ENCODE measurements around the gene ASCC1.

Gene ASCC1

DNA sequence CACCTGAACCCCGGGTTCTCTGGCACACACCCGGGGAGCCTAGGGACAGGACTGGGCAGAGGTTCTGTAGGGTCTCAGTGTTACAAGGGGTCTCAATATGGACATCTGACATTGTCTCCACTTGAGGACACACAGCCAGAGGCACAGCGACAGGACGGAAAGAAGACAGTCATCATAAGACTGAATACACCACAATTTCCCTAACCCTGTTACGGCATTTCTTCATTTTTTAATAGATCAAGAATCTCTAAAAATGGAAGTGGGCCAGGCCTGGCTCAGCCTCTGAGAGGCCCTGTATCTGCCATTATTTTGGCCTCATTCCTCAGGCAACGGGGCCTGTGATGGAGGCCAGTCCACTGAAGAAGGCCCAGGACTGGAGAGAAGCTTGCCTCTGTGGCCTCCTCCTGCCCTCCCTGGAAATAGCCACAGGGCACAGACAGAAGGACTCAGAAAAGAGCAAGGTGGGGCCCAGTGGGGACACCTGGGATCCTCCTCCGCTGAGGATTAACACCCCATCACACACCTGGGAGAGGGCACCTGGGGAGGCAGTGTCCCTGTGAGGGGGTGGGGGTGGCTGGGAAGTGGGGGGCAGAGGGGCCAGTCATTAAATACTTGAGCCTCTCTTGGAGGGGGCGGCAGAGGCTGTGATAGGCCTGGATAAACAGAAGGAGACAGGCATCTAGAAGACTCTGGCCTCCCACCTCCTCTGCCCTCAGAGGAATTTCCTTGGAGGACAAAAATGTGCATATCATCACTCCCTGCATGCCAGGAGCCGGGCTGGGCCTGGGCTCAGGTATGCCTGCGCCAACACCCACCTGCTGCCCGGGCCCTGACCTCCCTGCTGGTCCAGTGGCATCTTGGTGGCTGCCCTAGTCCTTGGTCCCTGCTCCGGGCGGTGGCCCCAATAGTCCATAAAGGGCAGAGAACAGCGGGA is 135.8 kb downstream of the ASCC1 start:
- DNase-seq = no peak
- Mint-ChIP-seq H3K9me3 (no peaks in the 10 kb centered on the region), H3K4me3 (peak overlapping the region; percentile 45), H3K36me3 (ENCODE audit: low read depth) (peaks cover 25% of the 10 kb centered on the region), H3K4me1 (peaks cover 94% of the 10 kb centered on the region), H3K27ac (peak overlapping the region; percentile 89), H3K27me3 (no peaks in the 10 kb centered on the region)
- ATAC-seq = peak; percentile 2

DNA sequence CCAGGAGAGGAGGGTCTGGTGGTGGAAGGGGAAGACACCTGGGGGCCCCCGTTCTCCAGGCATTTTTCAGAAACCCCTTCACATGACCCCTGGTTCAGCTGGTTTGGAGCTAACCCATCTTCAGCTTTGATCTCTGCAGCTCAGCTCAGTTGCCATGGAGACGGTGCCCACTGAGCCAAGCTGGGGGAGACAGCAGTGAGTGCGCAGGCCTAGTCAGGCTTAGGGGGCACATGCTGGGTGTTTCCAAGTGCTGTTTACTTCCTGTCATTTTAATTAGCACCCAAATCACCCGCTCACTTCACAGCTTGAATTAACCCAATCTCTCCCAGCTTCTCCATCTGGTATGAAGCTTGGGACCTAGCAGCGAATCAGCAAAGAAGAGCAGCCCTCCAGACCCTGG is 136.7 kb downstream of the ASCC1 start:
- Mint-ChIP-seq H3K27ac (peak overlapping the region; percentile 89), H3K36me3 (ENCODE audit: low read depth) (peaks cover 21% of the 10 kb centered on the region), H3K4me1 (peaks cover 94% of the 10 kb centered on the region), H3K27me3 (no peaks in the 10 kb centered on the region), H3K9me3 (no peaks in the 10 kb centered on the region), H3K4me3 (peak overlapping the region; percentile 45)
- peak; percentile 74 for DNase-seq
- ATAC-seq = peak; percentile 50

DNA sequence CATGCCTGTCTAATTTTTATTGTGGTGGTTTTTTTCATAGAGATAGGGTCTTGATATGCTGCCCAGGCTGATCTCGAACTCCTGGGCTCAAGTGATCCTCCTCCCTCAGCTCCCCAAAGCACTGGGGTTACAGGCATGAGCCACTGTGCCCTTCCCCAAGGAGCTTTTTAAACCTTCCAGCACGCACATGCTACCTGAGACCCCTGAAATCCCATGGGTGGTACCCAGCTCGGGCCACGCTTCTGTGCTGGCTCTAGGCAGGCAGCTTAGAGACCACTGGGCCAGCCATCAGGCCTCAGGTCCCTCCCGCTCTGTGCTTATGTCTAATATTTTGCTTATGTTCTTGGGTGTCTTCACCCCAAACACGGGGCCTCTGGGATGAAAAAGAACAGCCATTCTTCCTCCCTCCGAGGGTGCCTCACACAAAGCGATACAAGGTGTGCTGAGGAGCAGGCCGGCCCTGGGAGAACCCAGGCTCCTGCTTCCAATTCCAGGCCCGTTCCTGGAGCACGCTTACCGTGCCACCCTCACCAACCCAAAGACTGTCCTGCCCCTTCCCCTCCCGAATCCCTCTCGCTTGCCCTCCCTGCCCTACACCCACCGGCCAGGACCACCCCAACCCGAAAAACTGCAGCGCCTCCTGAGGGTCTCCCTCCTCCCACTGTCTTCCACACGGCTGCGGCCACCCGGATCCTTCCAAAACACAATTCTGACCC is 138.6 kb downstream of the ASCC1 start:
- H3K27ac Mint-ChIP-seq = peak overlapping the region; percentile 84
- ATAC-seq = no peak
- peaks cover 89% of the 10 kb centered on the region for H3K4me1 Mint-ChIP-seq
- no peak for DNase-seq
- H3K36me3 Mint-ChIP-seq (ENCODE audit: low read depth) = peaks cover 10% of the 10 kb centered on the region
- no peaks in the 10 kb centered on the region for H3K9me3 Mint-ChIP-seq
- no peaks in the 10 kb centered on the region for H3K27me3 Mint-ChIP-seq
- H3K4me3 Mint-ChIP-seq = peak overlapping the region; percentile 19

DNA sequence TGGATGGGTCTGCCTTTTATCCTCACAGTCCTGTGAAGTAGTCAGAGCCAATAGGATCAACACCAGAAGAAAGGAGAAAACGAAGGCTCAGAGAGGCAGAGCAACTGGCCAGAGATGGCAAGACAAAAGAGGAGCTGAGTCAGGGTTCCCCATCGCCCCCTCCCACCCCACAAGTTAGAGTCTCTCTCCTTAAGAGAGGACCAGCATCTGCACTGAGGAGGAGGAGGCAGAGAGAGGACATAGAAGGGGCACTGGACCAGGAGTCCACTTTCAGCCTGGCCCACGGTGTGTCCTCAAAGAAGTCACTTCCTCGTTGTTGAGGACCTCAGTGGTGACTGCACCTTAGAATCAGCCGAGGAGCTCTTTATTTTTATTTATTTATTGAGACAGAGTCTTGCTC is 139.3 kb downstream of the ASCC1 start:
- Mint-ChIP-seq H3K4me3 (peak overlapping the region; percentile 19), H3K27ac (peak overlapping the region; percentile 84), H3K9me3 (no peaks in the 10 kb centered on the region), H3K36me3 (ENCODE audit: low read depth) (peaks cover 15% of the 10 kb centered on the region), H3K27me3 (no peaks in the 10 kb centered on the region), H3K4me1 (peaks cover 83% of the 10 kb centered on the region)
- DNase-seq (no peak), ATAC-seq (no peak)

DNA sequence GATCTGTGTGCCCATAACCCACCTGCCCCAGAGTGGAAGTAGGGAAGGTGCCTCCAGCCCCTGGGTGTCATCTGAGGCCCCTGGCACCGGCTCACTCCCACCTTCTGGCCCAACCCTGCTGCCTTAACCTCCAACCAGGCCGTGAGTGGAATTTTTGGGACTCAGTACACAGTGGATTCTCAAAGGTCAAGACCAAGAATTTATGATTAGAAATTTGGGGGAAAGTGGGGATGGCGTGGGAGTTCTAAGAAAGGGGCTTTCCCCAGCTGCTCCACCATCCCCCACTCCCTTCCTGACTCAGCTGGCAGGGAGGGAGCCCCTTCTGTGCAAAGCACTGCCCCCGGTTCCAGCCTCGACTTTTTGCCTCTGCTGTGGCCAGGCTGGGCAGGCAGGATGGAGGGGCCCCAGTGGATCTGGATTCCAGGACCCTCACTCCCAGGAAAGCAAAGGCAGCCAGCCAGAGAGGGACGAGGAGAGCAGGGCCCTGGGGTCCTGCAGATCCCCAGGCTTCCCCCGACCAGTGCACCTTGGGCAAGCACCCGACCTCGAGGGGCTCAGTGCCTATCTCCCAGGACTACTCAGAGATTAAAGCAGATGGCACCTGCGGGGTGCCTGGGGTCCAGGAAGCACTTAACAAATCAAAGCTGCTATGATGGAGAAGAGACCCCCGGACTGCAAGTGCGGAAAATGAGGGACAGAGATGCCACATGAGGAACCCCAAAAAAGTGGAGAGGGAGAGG is 140.5 kb downstream of the ASCC1 start:
- H3K36me3 Mint-ChIP-seq (ENCODE audit: low read depth) = peaks cover 22% of the 10 kb centered on the region

DNA sequence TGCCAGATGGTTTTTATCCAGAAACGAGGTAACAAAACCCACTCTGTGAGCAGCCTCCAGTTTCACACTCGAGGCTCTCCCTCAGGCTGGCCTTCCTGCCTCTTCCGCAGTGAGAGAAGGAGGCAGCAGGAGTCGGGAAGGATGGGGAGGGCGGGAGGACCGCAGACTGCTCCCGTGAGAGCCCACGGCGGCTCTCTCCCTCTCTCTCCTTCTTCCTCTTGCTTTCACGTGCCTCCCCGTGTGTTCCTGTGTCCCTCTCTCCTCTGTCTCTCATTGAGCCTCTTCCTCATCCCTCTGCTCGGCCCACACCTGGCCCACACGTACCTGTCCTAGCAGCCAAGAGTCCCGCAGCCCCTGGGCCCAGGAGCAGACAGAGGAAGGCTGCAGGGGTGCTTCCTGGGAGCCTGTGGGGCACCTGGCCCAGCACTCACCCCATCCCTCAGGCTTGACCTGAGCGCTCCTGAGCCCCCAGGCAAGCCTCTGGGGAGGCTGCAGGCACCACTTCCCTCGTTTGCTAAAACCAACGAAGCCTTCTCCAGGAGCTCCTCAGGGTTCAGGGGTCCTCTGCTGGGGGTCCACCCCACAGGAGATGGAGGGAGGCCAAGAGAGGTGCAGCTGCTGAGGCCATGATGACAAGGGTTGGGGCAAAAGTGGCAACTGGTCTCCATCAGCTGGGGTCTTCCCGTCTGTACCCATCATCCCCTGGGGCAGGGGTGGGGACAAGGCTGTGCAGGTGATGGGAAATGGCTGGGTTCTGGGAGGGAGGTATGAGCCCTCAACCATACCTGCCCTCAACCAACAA is 141.3 kb downstream of the ASCC1 start:
- no peak for DNase-seq
- Mint-ChIP-seq H3K27me3 (no peaks in the 10 kb centered on the region), H3K9me3 (no peaks in the 10 kb centered on the region), H3K27ac (peak overlapping the region; percentile 84), H3K4me1 (peaks cover 77% of the 10 kb centered on the region), H3K36me3 (ENCODE audit: low read depth) (peaks cover 27% of the 10 kb centered on the region), H3K4me3 (peak overlapping the region; percentile 45)
- no peak for ATAC-seq

More for the DNA sequence above, 140.5 kb downstream of the ASCC1 start:
- Mint-ChIP-seq H3K27me3 (no peaks in the 10 kb centered on the region), H3K9me3 (no peaks in the 10 kb centered on the region), H3K4me3 (peak overlapping the region; percentile 39), H3K4me1 (peaks cover 77% of the 10 kb centered on the region), H3K27ac (peak overlapping the region; percentile 84)
- peak; percentile 57 for DNase-seq
- peak; percentile 55 for ATAC-seq

DNA sequence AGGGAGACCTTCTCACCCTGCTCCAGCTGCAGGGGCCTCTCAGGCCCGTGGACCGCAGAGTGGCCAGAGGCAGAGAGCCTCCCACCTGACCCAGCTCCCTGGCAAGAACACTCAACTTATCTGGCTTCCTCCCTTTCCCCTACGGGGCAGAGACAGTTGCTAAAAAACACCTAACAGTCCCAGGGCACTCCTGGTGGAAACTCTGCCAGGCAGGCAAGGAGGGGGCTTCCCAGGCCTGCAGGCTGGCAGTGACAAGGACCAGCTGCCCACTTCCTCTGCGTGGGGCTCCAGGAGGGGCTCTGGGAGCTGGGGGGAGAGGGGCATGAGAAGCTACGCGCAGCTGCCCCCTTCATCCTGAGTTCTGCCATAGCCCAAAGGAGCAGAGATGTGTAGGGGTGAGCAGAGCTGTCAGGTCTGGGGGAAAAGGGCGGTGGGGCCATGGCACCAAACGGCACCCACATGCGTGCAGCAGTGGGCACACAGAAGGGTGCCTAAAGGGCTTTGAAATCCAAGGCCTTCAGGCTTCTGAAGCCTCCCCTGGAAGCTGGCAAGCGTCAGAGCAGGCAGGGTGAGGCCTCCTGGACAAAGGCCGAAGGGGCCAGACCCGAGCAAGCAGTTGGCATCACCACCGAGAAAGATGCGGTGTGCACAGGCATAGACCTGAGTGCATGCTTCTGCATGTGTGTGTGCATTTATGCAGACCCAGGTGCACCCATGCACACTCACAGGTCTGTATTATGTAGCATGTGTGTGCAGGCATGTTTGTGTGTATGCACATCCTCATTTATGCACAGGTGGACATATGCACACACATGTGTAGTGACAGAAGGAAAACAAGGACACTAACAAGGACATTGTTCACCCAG is 142.1 kb downstream of the ASCC1 start:
- ATAC-seq = no peak
- H3K4me1 Mint-ChIP-seq = peaks cover 75% of the 10 kb centered on the region
- peaks cover 30% of the 10 kb centered on the region for H3K36me3 Mint-ChIP-seq (ENCODE audit: low read depth)
- no peaks in the 10 kb centered on the region for H3K27me3 Mint-ChIP-seq
- peak overlapping the region; percentile 67 for H3K27ac Mint-ChIP-seq
- H3K4me3 Mint-ChIP-seq = peak overlapping the region; percentile 45
- no peak for DNase-seq
- H3K9me3 Mint-ChIP-seq = no peaks in the 10 kb centered on the region

DNA sequence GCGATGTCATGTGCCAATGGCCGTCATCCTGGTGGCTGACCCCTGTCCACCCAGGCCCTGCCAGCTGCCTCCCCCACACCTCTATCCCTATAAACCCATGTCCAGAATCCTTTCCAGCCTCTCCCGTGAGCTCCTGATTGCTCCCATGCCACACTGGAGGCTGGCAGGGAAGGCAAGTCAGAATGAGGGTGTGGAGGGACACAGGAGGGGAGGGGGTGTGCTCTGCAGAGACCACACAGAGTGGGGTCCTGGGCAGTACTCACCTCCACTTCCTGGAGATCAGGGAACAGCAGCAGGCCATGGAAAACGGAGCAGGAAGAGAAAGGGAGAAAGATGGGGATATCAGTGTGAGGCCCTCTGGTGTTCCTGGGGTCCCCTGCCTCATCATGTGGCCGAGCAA is 143.4 kb downstream of the ASCC1 start:
- no peak overlapping the region for H3K4me3 Mint-ChIP-seq
- no peaks in the 10 kb centered on the region for H3K9me3 Mint-ChIP-seq
- peaks cover 30% of the 10 kb centered on the region for H3K36me3 Mint-ChIP-seq (ENCODE audit: low read depth)
- H3K27me3 Mint-ChIP-seq = no peaks in the 10 kb centered on the region
- H3K27ac Mint-ChIP-seq = peak overlapping the region; percentile 25
- DNase-seq = no peak
- peaks cover 66% of the 10 kb centered on the region for H3K4me1 Mint-ChIP-seq
- no peak for ATAC-seq

DNA sequence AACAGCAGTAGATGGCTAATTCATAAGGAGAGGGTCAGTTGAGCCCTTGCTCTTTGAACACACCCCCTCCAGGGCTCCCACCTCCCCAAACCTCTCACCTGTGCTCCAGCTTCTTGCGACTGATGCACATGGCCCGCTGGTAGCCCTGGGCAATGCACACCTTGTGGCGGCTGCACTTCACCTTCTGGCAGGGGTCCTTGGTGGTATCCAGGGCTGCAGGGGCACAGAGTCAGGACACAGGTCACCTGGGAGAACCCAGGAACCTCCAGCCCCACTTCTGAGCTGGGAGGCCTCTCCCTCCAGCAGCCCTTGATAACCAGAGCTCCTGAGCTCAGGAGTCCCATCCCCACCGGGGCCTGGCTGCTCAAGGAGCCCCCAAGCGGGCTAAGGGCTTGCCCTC is 144.0 kb downstream of the ASCC1 start:
- H3K9me3 Mint-ChIP-seq = no peaks in the 10 kb centered on the region
- no peak for ATAC-seq
- H3K27me3 Mint-ChIP-seq = no peaks in the 10 kb centered on the region
- DNase-seq = no peak
- no peak overlapping the region for H3K27ac Mint-ChIP-seq
- no peak overlapping the region for H3K4me3 Mint-ChIP-seq
- peaks cover 30% of the 10 kb centered on the region for H3K36me3 Mint-ChIP-seq (ENCODE audit: low read depth)
- peaks cover 60% of the 10 kb centered on the region for H3K4me1 Mint-ChIP-seq

DNA sequence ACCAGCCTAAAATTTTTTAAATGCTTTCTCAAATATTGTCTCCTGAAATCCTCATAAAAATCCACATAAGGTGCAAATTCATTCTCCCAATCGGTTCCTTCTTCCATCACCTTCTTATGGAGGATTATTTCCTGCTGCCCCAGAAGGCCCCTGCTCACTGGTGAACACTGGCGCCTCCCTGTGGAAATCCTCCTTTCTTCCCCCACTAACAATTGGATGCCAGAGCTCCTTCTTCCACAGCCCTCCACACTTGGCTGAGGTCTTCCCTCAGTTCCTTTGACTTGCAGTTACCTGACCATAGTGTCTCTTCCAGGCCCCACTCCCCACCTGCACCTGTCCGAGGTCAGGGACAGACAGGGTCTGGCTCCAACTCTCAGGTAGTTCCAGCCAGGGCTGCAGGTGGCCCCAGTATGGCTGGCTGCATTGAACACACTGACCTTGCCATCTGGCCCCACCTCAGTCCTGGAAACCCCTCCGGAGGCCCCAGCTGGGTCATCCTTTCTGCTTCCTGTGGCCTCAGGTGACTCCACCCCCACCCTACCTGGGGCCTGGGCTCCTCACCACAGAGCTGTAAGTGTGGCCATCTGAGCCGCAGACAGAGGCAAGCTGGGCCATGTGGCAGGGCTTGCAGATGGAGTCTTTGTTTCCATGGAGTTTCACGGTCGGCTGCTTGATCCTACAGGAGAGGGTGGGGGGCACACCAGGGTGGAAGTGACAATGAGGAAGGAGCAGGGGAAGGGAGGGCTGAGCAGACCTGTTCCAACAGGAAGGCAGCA is 146.1 kb downstream of the ASCC1 start:
- Mint-ChIP-seq H3K27me3 (no peaks in the 10 kb centered on the region), H3K27ac (peak overlapping the region; percentile 18), H3K36me3 (ENCODE audit: low read depth) (peaks cover 30% of the 10 kb centered on the region), H3K4me1 (peaks cover 43% of the 10 kb centered on the region), H3K9me3 (no peaks in the 10 kb centered on the region), H3K4me3 (no peak overlapping the region)
- ATAC-seq (no peak), DNase-seq (no peak)

DNA sequence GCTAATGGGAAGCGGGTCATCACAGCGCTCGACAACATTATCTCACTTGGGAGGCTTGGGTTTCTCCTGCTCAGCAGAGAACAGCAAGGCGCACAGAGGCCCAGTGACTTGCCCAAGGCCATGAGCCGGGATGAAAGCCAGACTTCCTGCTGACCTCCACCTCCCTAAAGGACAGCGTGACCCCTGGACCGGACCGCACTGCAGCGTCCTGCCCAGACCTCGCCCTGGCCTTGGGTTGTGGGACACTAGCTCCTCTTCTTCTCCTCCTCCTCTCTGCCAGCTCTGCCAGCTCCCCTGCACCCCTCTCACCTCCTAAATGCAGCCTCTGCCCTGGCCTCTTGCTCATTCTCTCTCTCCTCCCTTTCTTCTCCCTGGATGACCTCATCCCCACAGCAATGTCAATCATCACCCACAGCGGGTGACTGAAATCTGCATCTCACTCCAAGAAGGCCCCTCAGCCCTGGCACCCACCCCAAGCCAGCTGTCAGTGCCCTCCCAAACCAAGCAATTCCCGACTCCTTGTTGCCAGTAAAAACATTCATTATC is 147.1 kb downstream of the ASCC1 start:
- Mint-ChIP-seq H3K4me1 (peaks cover 34% of the 10 kb centered on the region), H3K9me3 (no peaks in the 10 kb centered on the region), H3K4me3 (no peak overlapping the region), H3K27ac (peak overlapping the region; percentile 36), H3K36me3 (ENCODE audit: low read depth) (peaks cover 32% of the 10 kb centered on the region), H3K27me3 (no peaks in the 10 kb centered on the region)
- ATAC-seq (peak; percentile 31), DNase-seq (no peak)

DNA sequence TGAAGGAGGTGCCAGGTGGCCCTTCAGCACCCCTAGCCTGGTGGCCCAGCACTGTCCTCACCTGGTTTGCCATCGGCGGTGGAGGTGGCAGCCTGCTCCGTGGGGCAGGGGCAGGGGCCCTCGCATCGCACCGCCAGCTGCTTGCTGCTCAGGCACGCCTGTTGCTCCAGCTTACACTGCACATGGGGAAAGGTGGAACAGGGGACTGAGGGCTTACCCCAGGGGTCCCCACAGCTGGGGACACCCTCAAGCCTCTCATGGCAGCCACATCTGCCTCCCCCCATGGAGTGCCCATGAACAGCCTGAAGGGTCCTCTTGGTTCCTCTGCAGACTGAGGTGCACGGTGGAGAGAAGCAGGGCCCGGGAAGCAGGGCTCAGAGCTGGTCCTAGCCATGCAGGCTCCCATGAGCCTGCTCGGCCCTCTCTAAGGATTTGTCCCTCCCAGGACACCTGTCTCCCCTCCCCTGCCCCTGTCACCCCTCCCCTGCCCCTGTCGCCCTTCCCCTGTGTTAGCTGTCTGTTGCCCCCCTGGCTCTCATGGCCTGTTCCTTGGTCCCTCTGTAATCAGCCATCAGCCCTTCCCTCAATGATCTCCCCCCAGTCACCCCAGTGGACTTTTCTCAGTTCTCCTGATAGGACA is 147.8 kb downstream of the ASCC1 start:
- ATAC-seq = no peak
- Mint-ChIP-seq H3K27ac (no peak overlapping the region), H3K4me3 (no peak overlapping the region), H3K36me3 (ENCODE audit: low read depth) (peaks cover 37% of the 10 kb centered on the region), H3K27me3 (no peaks in the 10 kb centered on the region), H3K4me1 (peaks cover 29% of the 10 kb centered on the region), H3K9me3 (no peaks in the 10 kb centered on the region)
- DNase-seq = no peak
